Adrenal gland (tissue), 5 donors: ENCODE measurements around the gene EFNA5.

Source experiments
- POLR2A ChIP-seq, 2 donors: fragments of 450-650 bp; IDR thresholded peaks; one replicate each; pipeline ENCODE4 v1.6.1; 2017; ENCODE audit warnings: antibody characterized with exemption in 2 of 2, mild to moderate bottlenecking in 2 of 2, moderate library complexity in 1 of 2
- TF ChIP-seq, protein P1 (sequence below), 6 experiments: fragments of 450-650 bp in 4 of 6; fragments of 200-600 bp in 2 of 6; sonication (generic) in 1 of 6; IDR thresholded peaks; 1 replicate in 5 of 6; 2 replicates in 1 of 6; pipeline versions ENCODE4 v1.5.1 to v1.8.0; 2016 to 2021; ENCODE audit warnings: antibody characterized with exemption in 6 of 6, mild to moderate bottlenecking in 2 of 6, moderate library complexity in 1 of 6
- donor health status: DM: no; HTN: no; CAD: no.

DNA sequence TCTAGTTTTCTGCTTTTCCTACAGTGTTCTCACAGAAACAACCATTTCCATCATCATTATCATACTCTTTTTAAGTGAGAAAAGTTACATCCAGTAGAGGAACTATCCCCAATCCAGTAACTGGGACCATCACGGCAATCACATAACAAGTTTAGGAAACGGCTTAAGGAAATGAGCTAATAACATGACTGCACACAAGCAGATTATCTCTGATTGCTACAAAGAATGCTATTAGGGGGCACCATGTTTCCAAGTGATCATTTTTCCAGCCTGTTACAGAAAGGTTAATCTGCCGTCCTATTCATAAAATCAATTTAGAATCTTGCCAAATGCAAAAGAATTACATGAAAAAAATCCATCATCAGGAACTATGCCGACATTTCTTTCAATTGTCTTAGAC is 94.6 kb downstream of the EFNA5 start:
- TF ChIP-seq, protein P1, sequence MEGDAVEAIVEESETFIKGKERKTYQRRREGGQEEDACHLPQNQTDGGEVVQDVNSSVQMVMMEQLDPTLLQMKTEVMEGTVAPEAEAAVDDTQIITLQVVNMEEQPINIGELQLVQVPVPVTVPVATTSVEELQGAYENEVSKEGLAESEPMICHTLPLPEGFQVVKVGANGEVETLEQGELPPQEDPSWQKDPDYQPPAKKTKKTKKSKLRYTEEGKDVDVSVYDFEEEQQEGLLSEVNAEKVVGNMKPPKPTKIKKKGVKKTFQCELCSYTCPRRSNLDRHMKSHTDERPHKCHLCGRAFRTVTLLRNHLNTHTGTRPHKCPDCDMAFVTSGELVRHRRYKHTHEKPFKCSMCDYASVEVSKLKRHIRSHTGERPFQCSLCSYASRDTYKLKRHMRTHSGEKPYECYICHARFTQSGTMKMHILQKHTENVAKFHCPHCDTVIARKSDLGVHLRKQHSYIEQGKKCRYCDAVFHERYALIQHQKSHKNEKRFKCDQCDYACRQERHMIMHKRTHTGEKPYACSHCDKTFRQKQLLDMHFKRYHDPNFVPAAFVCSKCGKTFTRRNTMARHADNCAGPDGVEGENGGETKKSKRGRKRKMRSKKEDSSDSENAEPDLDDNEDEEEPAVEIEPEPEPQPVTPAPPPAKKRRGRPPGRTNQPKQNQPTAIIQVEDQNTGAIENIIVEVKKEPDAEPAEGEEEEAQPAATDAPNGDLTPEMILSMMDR (IDR thresholded peaks at IDR 0.05): no peak
- TF ChIP-seq POLR2A (IDR thresholded peaks at IDR 0.05): no peak
